ENCODE data around the gene SNED1. TPM values are rescaled to one million over a fixed set of nuclear protein-coding genes. Genes with fewer than 3 reads are reported as not detected.
"Not testable (repeated sequence)": the region's sequence is repeated elsewhere in the genome, so short reads cannot be mapped to it uniquely, and the experiment has no call there.

Gene SNED1
- total RNA-seq, 1 donor from 2014 or later: 41.8 TPM

- no peak for DNase-seq (ENCODE audit: low spot score)
Observed at GRCh38 chr2:240972636-240973521, 25.5 kb upstream of the SNED1 start.

GRCh38 chr2:240974771-240975572, 23.4 kb upstream of the SNED1 start:
- no peak for DNase-seq (ENCODE audit: low spot score)

DNA sequence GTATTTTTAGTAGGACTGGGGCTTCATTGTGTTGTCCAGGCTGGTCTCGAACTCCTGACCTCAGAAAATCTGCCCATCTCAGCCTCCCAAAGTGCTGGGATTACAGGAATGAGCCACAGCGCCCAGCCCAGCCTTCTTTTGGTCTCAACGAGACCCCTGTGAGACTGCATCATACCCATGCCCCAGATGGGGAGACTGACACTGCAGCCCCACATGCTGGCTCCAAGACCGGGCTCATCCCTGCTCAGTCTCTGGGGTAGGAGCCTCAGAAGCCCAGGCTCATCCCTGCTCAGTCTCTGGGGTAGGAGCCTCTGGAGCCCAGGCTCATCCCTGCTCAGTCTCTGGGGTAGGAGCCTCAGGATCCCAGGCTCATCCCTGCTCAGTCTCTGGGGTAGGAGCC, 22.5 kb upstream of the SNED1 start:
- DNase-seq (ENCODE audit: low spot score): not testable (repeated sequence)

- no peak for DNase-seq (ENCODE audit: low spot score)
Observed at GRCh38 chr2:240981280-240981679, 17.1 kb upstream of the SNED1 start.

DNA sequence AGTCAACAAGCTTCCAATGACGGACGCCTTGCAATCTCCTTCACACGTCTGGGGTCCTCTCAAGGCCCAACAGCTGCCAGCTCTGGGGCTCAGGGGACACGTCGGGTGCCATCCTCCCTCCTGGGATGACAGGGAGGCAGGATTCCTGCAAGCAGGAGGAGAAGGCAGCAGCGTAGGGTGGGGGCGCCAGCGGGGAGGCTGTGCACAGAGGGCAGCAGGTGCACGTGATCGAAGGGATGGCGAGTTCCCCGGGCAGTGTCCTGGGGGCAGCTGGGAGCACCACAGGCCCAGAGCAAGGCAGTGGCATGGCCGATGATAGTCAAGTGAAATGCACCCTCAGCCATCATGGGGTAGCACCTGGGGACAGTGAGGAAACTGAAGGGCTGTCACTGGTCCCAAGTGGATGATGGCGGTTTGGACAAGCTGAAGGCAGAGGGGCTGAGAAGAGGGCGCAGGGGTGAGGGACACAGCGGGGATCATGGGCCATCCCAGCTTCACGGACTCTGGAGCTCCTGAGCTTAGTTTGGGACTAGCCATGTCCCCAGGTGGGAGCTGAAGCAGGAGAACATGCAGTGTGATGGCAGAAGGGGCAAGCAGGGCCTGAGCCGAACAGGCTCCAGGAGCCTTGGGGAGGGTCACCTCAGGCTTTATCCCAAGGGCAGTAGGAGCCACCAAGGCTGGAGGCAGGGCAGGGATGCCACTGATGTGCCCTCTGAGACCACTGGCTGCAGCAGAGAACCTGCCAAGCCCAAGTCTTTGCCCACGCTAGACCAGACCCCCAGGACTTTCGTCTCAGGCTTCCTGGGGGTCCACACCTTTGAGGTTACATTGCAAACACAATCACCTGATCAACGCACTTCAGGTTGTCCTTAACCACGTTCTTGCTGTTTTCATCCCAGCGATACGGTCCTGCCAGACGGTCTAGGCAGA, 16.3 kb upstream of the SNED1 start:
- no peak for DNase-seq (ENCODE audit: low spot score)

DNA sequence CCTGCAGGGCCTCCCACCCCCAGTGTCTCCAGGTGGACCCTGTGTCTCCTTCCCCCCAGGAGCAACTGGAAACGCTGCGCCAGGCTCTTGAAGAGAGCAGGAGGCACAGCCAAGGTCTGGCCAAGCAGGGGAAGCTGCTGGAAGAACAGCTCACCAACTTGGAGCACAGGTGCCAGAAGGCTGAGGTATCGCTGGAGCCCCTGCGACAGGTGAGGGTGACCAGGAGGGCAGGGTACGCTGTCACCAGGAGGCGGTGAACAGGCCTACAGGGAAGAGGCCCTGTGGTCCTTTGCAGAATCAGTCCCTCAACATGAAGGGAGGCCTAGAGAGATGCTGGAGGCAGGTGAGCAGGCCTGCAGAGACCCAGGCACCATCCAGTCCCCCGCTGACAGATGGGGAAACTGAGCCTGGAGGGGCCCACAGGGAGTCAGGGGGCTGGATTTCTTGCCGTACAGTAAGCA, 15.6 kb upstream of the SNED1 start:
- DNase-seq (ENCODE audit: low spot score): no peak

DNA sequence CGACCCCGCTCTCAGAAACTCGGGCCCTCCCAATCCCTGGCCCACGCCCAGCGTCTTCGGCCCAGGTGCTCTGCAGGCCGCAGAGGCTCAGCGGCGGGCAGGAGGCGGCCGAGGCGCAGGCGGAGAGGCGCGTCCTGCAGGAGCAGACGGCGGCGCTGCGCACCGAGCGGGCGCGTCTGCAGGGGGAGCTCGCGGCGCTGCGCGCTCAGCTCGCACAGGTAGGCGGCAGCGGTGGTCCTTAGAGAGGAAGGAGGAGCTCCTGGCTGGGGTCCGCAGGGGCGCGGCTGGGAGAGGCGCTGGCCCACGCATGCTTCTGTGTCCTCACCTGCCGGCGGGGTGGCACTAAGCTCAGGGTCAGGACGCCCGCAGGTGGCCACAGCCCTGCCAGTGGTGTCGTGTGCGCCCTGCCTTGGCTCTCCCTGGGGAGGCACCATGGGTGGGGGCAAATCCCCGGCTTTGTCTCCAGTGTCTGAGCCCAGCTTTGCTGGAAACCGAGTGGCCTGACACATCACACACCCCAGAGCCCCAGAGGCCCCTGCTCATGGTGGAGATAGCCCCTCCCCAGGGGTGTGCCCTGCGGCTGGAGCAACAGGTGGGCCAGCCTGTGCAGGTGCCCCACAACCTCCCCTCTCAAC, 14.9 kb upstream of the SNED1 start:
- DNase-seq (ENCODE audit: low spot score): peak; percentile 38

DNA sequence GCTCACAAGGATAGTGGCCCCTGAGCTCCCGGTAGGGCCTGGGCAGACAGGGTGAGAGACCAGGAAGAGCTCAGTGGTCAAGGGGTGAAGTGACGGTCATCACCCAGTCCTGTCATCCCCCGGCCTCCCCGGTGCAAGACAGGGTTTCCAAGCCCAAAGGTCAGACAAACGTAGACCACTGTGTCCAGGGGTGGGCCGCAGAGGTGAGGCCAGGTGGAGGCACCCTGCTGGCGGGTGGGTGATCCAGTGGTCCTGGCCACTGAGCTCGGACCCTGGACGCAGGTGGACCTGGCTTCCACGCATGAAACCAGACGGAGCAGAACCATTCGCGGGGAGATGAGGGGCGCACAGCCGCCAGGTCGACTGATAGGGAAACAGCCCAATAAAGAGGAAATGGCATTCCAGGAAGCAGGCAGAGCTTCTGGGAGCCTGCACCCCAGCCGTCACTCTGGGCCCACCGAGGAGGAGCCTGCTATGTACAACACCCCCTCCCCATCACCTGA, 14.4 kb upstream of the SNED1 start:
- DNase-seq (ENCODE audit: low spot score): peak; percentile 41

DNA sequence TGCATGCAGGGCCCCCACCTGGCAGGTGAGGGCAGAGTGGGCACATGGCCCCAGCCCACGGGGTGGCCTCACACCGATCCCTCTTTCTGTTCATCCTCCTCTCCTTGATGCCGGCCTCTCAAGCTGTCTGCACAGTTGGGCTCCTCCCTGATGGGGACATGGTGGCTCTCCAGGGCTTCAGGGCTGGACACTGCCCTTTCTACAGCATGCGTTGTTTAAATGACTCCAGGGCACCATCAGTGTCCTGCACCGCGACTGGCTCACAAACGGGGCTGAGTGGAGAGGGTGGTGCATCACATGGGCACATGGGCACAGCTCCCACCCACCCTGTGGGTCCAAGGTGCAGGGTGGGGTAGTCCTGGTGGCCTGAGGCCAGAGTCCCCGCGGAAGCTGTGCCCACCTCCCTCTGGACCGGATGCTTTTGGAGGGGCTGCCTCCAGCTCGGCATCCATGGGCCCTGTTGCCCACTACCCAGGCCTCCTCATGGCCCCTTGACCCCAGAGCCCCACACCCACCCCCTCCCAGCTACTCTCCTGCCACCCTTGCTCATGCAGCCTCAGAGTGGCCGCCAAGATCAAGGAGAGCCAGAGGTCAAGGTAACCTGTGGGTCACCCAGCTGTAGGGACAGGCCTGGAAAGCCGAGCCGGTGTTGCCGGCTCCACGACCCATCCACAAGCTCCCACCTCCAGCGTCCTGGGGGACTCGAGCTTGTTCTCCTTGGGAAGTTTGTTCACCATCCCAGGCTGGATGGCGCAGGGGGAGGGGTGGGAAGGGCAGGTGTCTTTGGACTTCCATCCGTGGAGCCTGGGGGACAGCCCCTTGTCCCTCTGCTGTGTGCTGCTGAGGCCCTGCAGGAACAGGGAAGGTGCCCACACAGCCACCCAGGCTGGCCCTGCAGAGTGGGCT, 12.3 kb upstream of the SNED1 start:
- DNase-seq (ENCODE audit: low spot score): peak; percentile 39

DNA sequence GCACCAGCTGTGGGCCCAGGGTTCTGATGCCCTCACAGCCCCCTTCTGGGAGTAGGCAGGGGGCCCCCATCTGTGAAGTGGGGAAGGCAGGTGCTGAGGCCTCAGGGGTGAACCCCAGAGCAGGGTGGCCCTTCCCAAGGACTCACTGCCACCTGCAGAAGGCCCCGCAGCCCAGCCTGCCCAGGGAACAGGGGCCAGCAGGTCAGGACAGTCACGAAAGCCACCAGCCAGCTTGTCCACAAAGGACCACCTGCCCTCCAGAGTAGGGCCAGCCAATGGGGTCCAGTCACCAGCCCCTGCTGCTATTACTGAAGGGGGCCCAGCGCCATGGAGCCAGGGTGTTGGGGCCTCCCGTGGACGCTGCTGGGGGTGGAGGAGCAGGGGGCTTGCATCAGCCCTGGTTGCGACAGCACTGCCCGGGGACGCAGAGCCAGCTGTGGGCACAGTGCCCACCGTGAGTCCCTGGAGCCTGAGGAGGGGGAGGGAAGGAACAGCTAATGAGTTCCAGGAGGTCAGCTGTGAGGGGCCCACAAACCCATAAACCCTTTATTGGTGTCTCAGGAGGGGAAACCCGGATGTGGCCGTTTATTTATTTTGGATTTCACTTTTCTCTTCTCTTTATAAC, 11.5 kb upstream of the SNED1 start:
- no peak for DNase-seq (ENCODE audit: low spot score)

- DNase-seq (ENCODE audit: low spot score): no peak
Observed at GRCh38 chr2:240987588-240987987, 10.8 kb upstream of the SNED1 start.

GRCh38 chr2:240988146-240988545, 10.3 kb upstream of the SNED1 start:
- DNase-seq (ENCODE audit: low spot score): peak; percentile 38

DNA sequence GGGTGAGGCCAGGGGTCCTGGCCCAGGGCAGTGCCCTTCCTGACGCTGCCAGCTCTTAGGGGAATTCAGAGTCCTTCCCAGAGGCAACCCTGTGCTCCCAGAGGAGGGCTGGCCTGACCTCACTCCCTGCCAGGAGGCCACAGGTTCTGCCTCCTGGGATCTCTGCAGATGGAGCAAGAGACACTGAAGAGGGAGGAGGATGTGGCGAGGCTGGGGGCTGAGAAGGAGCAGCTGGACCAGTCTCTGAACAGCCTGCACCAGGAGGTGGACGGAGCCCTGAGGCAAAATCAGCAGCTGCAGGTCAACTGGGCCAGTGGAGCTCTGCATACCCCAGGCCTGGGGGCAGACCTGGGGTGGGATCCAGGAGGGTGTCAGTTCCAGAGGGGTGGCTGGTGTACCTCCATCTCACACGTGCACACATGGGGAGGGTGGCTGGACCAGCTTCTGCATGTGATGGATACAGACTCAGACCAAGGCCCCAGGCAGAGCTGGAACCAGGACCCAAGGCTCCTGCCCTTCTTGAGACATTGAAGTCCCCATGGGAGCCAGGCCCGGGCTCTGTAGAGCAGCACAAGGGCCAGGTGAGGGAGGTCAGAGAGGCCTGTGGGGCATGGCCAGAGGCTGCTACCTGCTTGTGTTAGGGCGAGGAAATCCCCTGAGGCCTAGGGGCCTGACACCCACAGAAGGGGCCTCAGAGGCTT, 9.7 kb upstream of the SNED1 start:
- DNase-seq (ENCODE audit: low spot score): peak; percentile 42

DNA sequence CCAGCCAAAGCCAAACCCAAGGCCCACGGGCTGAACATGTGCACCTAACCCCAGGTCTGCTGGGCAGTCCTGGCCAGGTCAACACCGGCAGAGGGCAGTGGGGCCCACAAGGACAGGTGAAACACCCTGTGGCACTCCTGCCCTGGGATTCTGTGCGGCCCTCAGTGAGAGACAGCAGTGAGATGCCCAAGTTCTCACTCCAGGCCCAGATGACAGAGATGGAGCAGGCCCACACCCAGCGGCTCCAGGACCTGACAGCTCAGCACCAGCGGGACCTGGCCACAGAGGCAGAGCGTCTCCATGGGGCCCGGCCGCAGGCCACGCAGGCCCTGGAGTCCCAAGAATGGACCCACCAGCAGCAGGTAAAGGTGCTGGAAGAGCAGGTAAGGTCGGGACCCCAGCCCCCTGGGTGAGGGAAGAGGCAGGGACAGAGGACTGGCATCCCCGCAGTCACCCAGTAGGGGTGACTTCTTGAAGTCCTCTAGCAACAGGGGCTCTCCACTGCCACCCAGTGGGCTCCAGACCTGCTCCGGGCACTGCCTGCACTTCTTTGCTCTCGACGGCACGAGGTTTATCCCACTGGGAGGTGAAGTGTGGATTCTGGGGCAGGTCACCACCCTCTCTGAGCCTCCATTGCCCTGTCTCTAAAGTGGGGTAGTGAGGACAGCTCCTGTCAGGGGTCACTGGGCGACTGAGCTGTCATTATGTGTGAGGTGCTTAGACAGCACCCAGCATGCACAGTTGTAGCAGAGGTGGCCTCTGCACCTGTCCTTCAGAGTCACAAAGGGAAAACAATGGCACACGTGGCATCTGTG, 8.8 kb upstream of the SNED1 start:
- DNase-seq (ENCODE audit: low spot score): peak; percentile 44

- no peak for DNase-seq (ENCODE audit: low spot score)
Observed at GRCh38 chr2:240990266-240990529, 8.2 kb upstream of the SNED1 start.

GRCh38 chr2:240990726-240991377, 7.6 kb upstream of the SNED1 start:
- no peak for DNase-seq (ENCODE audit: low spot score)

DNA sequence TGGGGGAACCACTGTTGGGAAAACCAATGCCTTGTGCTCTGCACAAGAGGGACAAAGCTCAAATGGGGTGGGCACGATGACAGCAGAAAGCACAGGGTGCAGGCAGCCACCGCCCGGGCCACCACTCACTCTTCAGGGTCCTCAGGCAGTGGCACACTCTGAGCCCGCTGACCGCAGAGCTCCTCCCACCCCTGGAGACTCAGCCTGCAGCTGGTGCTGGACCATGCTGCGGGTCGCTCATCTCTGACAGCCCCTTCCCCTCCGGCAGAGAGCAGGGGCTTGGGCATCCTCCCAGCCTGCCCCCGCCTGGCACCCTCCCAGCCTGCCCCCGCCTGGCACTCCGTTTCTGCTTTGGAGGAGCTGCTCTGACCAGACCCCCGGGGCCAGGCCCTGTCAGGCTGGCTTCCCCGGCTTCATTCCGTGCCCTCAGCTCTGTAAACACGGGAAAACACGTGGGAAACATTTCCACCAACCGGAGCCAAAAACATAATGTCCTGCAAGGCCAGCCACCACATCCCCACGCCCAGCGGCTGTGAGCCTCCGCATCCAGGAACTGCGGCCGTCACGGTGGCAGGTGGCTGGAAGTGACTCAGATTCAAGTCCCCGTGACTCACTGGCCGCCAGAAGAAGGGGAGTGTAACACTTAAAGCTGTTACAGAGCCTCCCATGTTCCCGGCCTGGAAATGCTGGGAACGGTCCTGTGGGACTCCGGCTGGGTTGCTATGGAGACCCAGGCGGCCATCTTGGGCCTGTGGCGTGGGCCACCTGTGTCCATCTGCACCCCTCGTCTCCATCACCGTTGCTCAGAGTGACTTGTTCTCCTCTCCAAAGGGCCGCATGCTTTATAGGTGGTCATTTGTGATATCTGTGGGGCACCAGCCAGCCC, 6.8 kb upstream of the SNED1 start:
- DNase-seq (ENCODE audit: low spot score): peak; percentile 91
